ENCODE measurements around the gene METTL21A.
A peak's percentile ranks its signal among the peaks of the same experiment; 100 is the strongest.
"Not testable (repeated sequence)": the region's sequence is repeated elsewhere in the genome, so short reads cannot be mapped to it uniquely, and the experiment has no call there.

The METTL21A gene

GRCh38 chr2:207625014-207625907 is at the start of gene METTL21A:
TSS of gene METTL21A (minus strand) at chr2:207625394. CDS start at chr2:207624375, 1,019 bp downstream.
- DNase-seq = peak; percentile 97

GRCh38 chr2:207674826-207675225 is 49.6 kb upstream of the METTL21A start:
- no peak for DNase-seq

- no peak for DNase-seq
Measured at GRCh38 chr2:207674266-207674774, 49.1 kb upstream of the METTL21A start.

GRCh38 chr2:207673431-207673830 is 48.2 kb upstream of the METTL21A start:
- no peak for DNase-seq

GRCh38 chr2:207670887-207671286 is 45.7 kb upstream of the METTL21A start:
- DNase-seq = no peak

GRCh38 chr2:207663870-207664545 is 38.8 kb upstream of the METTL21A start:
- DNase-seq = no peak

- DNase-seq = peak; percentile 11
Measured at GRCh38 chr2:207662203-207662602, 37.0 kb upstream of the METTL21A start.

GRCh38 chr2:207660994-207661393 is 35.8 kb upstream of the METTL21A start:
- DNase-seq = no peak

- DNase-seq = no peak
Measured at GRCh38 chr2:207658156-207658555, 33.0 kb upstream of the METTL21A start.

GRCh38 chr2:207655000-207655399 is 29.8 kb upstream of the METTL21A start:
- no peak for DNase-seq

GRCh38 chr2:207646582-207646981 is 21.4 kb upstream of the METTL21A start:
- DNase-seq = not testable (repeated sequence)

- no peak for DNase-seq
Measured at GRCh38 chr2:207643892-207644291, 18.7 kb upstream of the METTL21A start.

GRCh38 chr2:207640661-207641060 is 15.5 kb upstream of the METTL21A start:
- no peak for DNase-seq

- DNase-seq = no peak
Measured at GRCh38 chr2:207640160-207640559, 15.0 kb upstream of the METTL21A start.

- not testable (repeated sequence) for DNase-seq
Measured at GRCh38 chr2:207639288-207639687, 14.1 kb upstream of the METTL21A start.

- DNase-seq = no peak
Measured at GRCh38 chr2:207635468-207636200, 10.4 kb upstream of the METTL21A start.

- no peak for DNase-seq
Measured at GRCh38 chr2:207633686-207634085, 8.5 kb upstream of the METTL21A start.

GRCh38 chr2:207632575-207633493 is 7.6 kb upstream of the METTL21A start:
- DNase-seq = no peak

GRCh38 chr2:207630491-207630890 is 5.3 kb upstream of the METTL21A start:
- no peak for DNase-seq

GRCh38 chr2:207629553-207629952 is 4.4 kb upstream of the METTL21A start:
- DNase-seq = no peak

- peak; percentile 68 for DNase-seq
Measured at GRCh38 chr2:207624185-207625013, 795 bp downstream of the METTL21A start.
